NCI-H128 (cell line): Measurements from ENCODE around the gene ZBTB7B.
"Not testable (repeated sequence)": the region's sequence is repeated elsewhere in the genome, so short reads cannot be mapped to it uniquely, and the experiment has no call there.

Experiments used
- DNase-seq: peaks from one replicate; lab custom pipeline; 2025; ENCODE audit not compliant: unreplicated experiment; lab: John Stamatoyannopoulos, UW

Gene ZBTB7B

GRCh38 chr1:154968731-154969130 is 33.9 kb upstream of the ZBTB7B start:
- DNase-seq: no peak

GRCh38 chr1:154969246-154969645 is 33.4 kb upstream of the ZBTB7B start:
- no peak for DNase-seq

GRCh38 chr1:154969860-154970452 is 32.6 kb upstream of the ZBTB7B start:
- DNase-seq: no peak

GRCh38 chr1:154970631-154971340 is 31.8 kb upstream of the ZBTB7B start, which contains the start of gene SHC1:
Gene SHC1, minus strand, starts transcription at chr1:154970747. Its CDS starts 221 bp downstream, at chr1:154970526.
- no peak for DNase-seq

- no peak for DNase-seq
Observed at GRCh38 chr1:154971341-154971998, 31.1 kb upstream of the ZBTB7B start.

GRCh38 chr1:154972213-154972516 is 30.4 kb upstream of the ZBTB7B start:
- DNase-seq: no peak

- DNase-seq: no peak
Observed at GRCh38 chr1:154972517-154973343, 29.9 kb upstream of the ZBTB7B start.

GRCh38 chr1:154973344-154974101 is 29.1 kb upstream of the ZBTB7B start:
- peak; percentile 90 for DNase-seq

GRCh38 chr1:154974102-154974807 is 28.3 kb upstream of the ZBTB7B start, which contains the start of gene CKS1B:
Gene CKS1B, plus strand, starts transcription at chr1:154974681. Its CDS starts 65 bp downstream, at chr1:154974746.
- peak; percentile 100 for DNase-seq

- DNase-seq: peak; percentile 98
Observed at GRCh38 chr1:154974808-154975408, 27.7 kb upstream of the ZBTB7B start.

GRCh38 chr1:154975409-154976059 is 27.1 kb upstream of the ZBTB7B start:
- DNase-seq: no peak

- not testable (repeated sequence) for DNase-seq
Observed at GRCh38 chr1:154977762-154978161, 24.8 kb upstream of the ZBTB7B start.

GRCh38 chr1:154978360-154978759 is 24.2 kb upstream of the ZBTB7B start:
- DNase-seq: no peak

GRCh38 chr1:154982341-154982740 is 20.3 kb upstream of the ZBTB7B start:
- no peak for DNase-seq

GRCh38 chr1:154982897-154983648 is 19.5 kb upstream of the ZBTB7B start, which contains the start of gene FLAD1:
Gene FLAD1, plus strand, starts transcription at chr1:154983344. Its CDS starts 351 bp downstream, at chr1:154983695.
- DNase-seq: peak; percentile 99

GRCh38 chr1:154983776-154984466 is 18.7 kb upstream of the ZBTB7B start:
- no peak for DNase-seq

- DNase-seq: not testable (repeated sequence)
Observed at GRCh38 chr1:154986736-154987135, 15.9 kb upstream of the ZBTB7B start.

GRCh38 chr1:154987326-154987725 is 15.3 kb upstream of the ZBTB7B start:
- no peak for DNase-seq
